ENCODE measurements around the gene SMIM3.
A peak's percentile ranks its signal among the peaks of the same experiment; 100 is the strongest.
"Not testable (repeated sequence)": the region's sequence is repeated elsewhere in the genome, so short reads cannot be mapped to it uniquely, and the experiment has no call there.

The SMIM3 gene, protein sequence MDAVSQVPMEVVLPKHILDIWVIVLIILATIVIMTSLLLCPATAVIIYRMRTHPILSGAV

GRCh38 chr5:150778517-150779396 lies at the start of gene SMIM3:
SMIM3 (plus strand) TSS chr5:150778757; CDS start chr5:150795441, 16,684 bp downstream.
- Mint-ChIP-seq H3K9me3 (no peaks in the 10 kb centered on the region), H3K4me3 (peak within 1 kb of the TSS; percentile 96), H3K27me3 (no peaks in the 10 kb centered on the region), H3K27ac (peak within 1 kb of the TSS; percentile 88), H3K36me3 (ENCODE audit: low read depth) (no peaks in the 10 kb centered on the region), H3K4me1 (ENCODE audit: low read depth) (peaks cover 58% of the 10 kb centered on the region)

GRCh38 chr5:150729859-150730258 lies 48.7 kb upstream of the SMIM3 start:
- H3K36me3 Mint-ChIP-seq (ENCODE audit: low read depth), result peaks cover 74% of the 10 kb centered on the region
- H3K27ac Mint-ChIP-seq, result no peak overlapping the region
- peaks cover 11% of the 10 kb centered on the region for H3K4me1 Mint-ChIP-seq (ENCODE audit: low read depth)
- H3K9me3 Mint-ChIP-seq, result no peaks in the 10 kb centered on the region
- H3K4me3 Mint-ChIP-seq, result no peak overlapping the region
- H3K27me3 Mint-ChIP-seq, result no peaks in the 10 kb centered on the region

GRCh38 chr5:150731669-150732242 lies 46.8 kb upstream of the SMIM3 start:
- Mint-ChIP-seq H3K9me3 (peaks cover 3% of the 10 kb centered on the region), H3K27ac (no peak overlapping the region), H3K4me1 (ENCODE audit: low read depth) (peaks cover 27% of the 10 kb centered on the region)

DNA sequence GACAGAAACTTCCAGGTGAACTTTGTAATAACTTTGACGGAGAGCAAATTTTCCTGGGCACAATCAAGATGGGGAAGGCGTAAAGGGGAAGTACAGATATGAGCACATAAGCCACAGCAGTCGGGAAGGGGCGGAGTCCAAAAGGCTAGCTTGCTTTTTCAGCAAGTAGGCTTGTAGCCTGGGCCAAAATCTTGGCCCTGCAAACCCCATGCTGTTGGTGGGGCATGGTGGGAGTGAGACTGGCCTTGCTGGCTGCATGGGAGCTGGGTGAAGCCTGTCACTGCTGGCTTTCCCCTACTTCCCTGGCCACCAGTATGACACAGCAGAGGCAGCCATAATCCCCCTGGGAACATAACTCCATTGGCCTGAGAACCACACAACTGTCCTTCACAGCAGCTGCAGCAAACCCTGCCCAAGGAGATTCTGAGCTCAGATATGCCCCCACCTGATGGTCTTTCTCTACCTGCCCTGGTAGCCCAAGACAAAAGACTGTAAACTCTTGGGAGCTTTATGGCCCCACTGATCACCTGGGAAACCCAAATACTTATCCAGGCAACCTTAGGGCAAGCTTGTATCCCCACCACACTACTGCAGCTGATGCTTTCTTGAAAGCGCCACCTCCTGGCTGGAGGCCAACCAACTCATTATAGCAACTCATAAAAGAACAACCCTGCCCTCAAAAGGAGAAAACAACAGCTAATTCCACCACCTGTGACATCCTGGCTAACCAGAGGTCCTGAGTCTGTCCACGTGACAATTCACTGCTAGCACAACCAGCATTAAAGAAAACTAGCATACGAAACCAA lies 43.8 kb upstream of the SMIM3 start:
- Mint-ChIP-seq H3K4me3 (no peak overlapping the region), H3K27ac (peak overlapping the region; percentile 37), H3K4me1 (ENCODE audit: low read depth) (peaks cover 57% of the 10 kb centered on the region), H3K36me3 (ENCODE audit: low read depth) (peaks cover 86% of the 10 kb centered on the region), H3K9me3 (peaks cover 6% of the 10 kb centered on the region), H3K27me3 (no peaks in the 10 kb centered on the region)

More at GRCh38 chr5:150731669-150732242, 46.8 kb upstream of the SMIM3 start:
- Mint-ChIP-seq H3K4me3 (no peak overlapping the region), H3K27me3 (no peaks in the 10 kb centered on the region), H3K36me3 (ENCODE audit: low read depth) (peaks cover 84% of the 10 kb centered on the region)

GRCh38 chr5:150738862-150739261 lies 39.7 kb upstream of the SMIM3 start:
- Mint-ChIP-seq H3K27me3 (no peaks in the 10 kb centered on the region), H3K27ac (no peak overlapping the region), H3K4me3 (no peak overlapping the region), H3K9me3 (peaks cover 6% of the 10 kb centered on the region), H3K4me1 (ENCODE audit: low read depth) (peaks cover 88% of the 10 kb centered on the region), H3K36me3 (ENCODE audit: low read depth) (peaks cover 75% of the 10 kb centered on the region)

- Mint-ChIP-seq H3K4me1 (ENCODE audit: low read depth) (peaks cover 84% of the 10 kb centered on the region), H3K4me3 (no peak overlapping the region), H3K27me3 (no peaks in the 10 kb centered on the region), H3K27ac (no peak overlapping the region), H3K9me3 (peaks cover 6% of the 10 kb centered on the region), H3K36me3 (ENCODE audit: low read depth) (peaks cover 63% of the 10 kb centered on the region)
Observed at GRCh38 chr5:150740992-150741391, 37.6 kb upstream of the SMIM3 start.

DNA sequence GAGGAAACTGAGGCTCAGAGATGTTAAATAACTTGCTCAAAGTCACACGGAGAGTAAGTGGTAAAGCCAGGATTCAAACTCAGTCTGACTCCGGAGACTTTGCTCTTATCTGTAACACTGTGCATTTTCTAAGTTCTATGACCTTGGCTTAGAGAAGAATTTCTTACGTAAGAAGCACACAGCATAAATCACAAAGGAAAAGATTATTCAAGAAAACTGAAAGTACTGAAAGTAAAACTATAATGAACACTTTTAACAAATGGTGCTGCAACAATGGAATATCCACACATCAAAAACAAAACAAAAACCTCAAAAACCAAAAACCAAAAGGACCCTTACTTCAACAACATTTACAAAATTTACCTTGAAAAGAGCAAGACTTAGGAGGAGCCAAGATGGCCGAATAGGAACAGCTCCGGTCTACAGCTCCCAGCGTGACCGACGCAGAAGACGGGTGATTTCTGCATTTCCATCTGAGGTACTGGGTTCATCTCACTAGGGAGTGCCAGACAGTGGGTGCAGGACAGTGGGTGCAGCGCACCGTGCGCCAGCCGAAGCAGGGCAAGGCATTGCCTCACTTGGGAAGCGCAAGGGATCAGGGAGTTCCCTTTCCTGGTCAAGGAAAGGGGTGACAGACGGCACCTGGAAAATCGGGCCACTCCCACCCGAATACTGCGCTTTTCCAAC lies 36.0 kb upstream of the SMIM3 start:
- H3K4me3 Mint-ChIP-seq, result peak overlapping the region; percentile 60
- peaks cover 72% of the 10 kb centered on the region for H3K4me1 Mint-ChIP-seq (ENCODE audit: low read depth)
- peaks cover 49% of the 10 kb centered on the region for H3K36me3 Mint-ChIP-seq (ENCODE audit: low read depth)
- H3K27me3 Mint-ChIP-seq, H3K9me3 Mint-ChIP-seq: not testable (repeated sequence)
- peak overlapping the region; percentile 74 for H3K27ac Mint-ChIP-seq

GRCh38 chr5:150743142-150743488 lies 35.4 kb upstream of the SMIM3 start:
- Mint-ChIP-seq H3K4me1 (ENCODE audit: low read depth) (peaks cover 66% of the 10 kb centered on the region), H3K36me3 (ENCODE audit: low read depth) (peaks cover 46% of the 10 kb centered on the region)
- not testable (repeated sequence) for H3K4me3 Mint-ChIP-seq, H3K27me3 Mint-ChIP-seq, H3K9me3 Mint-ChIP-seq, H3K27ac Mint-ChIP-seq

DNA sequence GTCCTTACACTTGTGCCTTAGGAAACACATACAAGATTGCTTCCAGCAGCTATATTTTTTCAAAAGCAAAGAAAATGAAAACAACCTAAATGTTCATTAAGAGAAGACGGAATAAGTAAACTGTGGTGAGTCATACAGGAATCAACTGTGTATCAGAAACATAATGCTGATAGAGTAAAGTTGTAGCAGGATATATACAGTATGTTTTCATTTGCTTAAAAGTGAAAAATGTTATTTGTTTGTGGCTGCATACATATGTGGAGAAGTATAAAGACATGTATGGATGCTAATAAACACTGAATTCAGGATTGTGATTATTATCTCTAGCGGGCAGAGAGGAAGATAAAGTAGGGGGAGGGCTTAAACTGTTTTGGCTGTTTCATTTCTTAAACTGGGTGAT lies 28.1 kb upstream of the SMIM3 start:
- Mint-ChIP-seq H3K4me1 (ENCODE audit: low read depth) (peaks cover 42% of the 10 kb centered on the region), H3K9me3 (no peaks in the 10 kb centered on the region), H3K27me3 (no peaks in the 10 kb centered on the region), H3K4me3 (no peak overlapping the region), H3K27ac (no peak overlapping the region), H3K36me3 (ENCODE audit: low read depth) (peaks cover 63% of the 10 kb centered on the region)

DNA sequence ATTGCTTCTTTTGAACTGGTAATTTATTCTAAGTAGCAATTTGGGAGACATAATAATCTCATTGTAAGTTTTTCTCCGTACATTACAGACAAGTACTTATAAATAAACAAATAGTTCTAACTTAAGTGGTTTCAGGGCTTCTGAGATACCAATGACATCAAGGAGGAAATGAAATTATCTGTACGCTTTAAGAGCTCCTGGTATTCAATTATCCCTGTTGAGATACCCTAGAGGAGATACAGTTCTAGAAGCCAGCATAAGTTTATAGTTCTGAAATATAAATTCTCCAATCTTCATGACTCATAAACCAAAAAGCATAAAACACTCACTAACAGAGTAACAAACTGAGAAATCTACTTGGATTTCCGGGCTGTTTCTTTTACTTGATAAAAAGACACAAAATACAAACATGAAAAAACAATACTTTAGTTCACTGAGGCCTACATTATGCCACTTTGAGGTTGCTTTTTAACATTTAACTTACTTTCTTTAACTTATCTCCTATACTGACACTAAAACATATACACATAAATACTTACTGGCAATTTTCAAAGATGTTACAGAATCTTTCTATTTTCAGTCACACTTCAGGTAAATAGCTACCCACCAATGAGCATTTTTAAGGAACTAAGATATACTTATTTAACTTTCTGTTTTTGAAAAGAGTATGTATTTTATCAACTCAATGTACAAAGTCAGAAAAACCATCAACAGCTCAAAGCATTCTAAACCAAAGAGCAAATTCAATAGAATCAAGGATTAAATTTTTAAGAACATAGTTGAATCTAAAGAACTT lies 27.3 kb upstream of the SMIM3 start:
- Mint-ChIP-seq H3K27me3 (no peaks in the 10 kb centered on the region), H3K4me3 (no peak overlapping the region), H3K36me3 (ENCODE audit: low read depth) (peaks cover 66% of the 10 kb centered on the region), H3K4me1 (ENCODE audit: low read depth) (peaks cover 46% of the 10 kb centered on the region), H3K9me3 (no peaks in the 10 kb centered on the region), H3K27ac (no peak overlapping the region)

DNA sequence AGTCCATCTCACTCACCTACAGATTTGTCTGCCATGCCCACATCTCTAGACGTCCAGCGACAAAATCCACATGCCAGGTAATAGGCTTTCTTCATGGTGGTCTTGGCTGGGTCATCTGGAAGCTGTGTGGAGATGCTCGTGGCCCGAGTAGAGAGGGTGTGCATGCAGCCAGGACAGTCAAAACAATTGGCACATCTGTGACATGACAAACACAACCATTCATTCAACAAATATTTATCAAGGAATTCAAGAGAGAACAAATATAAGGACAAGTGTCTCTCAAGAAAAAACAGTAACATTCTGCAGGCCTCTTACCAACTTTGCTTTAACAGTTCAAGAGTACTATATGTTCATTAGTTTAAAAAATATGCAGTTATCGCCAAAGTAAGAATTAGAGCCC lies 25.1 kb upstream of the SMIM3 start:
- H3K27ac Mint-ChIP-seq, result no peak overlapping the region
- H3K4me3 Mint-ChIP-seq, result no peak overlapping the region
- peaks cover 51% of the 10 kb centered on the region for H3K4me1 Mint-ChIP-seq (ENCODE audit: low read depth)
- H3K27me3 Mint-ChIP-seq, result no peaks in the 10 kb centered on the region
- H3K36me3 Mint-ChIP-seq (ENCODE audit: low read depth), result peaks cover 70% of the 10 kb centered on the region
- no peaks in the 10 kb centered on the region for H3K9me3 Mint-ChIP-seq

DNA sequence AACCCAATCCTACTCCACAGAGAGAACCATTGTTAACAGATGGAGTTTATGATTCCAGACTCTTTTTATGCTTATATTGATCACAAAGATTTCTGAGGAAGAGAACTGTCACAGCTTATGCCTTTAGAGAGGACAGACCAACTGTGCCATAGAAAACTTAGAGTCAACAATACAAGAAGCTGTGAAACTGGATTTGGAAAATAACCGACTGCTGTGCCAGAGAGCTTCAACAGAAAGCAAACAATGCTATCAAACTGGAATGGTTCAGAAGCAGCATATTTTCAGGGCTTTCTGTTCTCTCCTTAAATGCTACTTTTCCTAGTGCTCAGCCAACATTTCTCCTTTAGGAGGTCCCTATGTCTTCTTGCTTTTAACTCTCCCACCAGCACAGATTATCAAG lies 24.7 kb upstream of the SMIM3 start:
- H3K4me3 Mint-ChIP-seq, result no peak overlapping the region
- no peak overlapping the region for H3K27ac Mint-ChIP-seq
- peaks cover 51% of the 10 kb centered on the region for H3K4me1 Mint-ChIP-seq (ENCODE audit: low read depth)
- H3K36me3 Mint-ChIP-seq (ENCODE audit: low read depth), result peaks cover 69% of the 10 kb centered on the region
- H3K9me3 Mint-ChIP-seq, result no peaks in the 10 kb centered on the region
- H3K27me3 Mint-ChIP-seq, result no peaks in the 10 kb centered on the region

DNA sequence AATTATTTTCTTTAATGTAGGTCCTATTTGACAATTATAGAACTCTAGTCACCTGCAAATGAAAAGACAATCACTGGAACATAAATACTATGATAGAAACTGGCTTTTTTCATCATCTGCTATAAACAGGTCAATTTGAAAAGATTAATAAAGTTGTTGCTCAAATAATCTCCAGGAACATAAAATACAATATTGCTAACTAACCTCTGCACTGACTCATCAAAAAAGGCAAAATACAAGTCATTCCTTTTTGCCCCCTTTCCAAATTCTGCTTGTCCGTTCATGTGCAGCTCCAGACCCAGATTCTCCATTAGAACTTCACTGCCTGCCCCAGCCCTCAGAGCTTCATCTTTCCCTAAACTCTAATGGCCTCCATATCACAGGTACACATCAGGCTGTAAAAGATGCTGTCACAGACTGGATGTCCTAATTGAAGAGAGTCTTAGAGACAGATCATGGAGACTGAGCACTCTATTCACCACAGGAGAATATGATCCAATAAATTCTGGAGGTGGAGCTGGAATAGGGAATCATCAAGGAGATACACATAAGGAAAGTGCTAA lies 21.4 kb upstream of the SMIM3 start:
- Mint-ChIP-seq H3K4me1 (ENCODE audit: low read depth) (peaks cover 43% of the 10 kb centered on the region), H3K27ac (peak overlapping the region; percentile 74), H3K4me3 (no peak overlapping the region), H3K27me3 (no peaks in the 10 kb centered on the region), H3K36me3 (ENCODE audit: low read depth) (peaks cover 45% of the 10 kb centered on the region), H3K9me3 (no peaks in the 10 kb centered on the region)

- H3K4me1 Mint-ChIP-seq (ENCODE audit: low read depth), result peaks cover 38% of the 10 kb centered on the region
Observed at GRCh38 chr5:150758203-150758530, 20.4 kb upstream of the SMIM3 start.

More at GRCh38 chr5:150758203-150758530, 20.4 kb upstream of the SMIM3 start:
- no peaks in the 10 kb centered on the region for H3K9me3 Mint-ChIP-seq
- peaks cover 35% of the 10 kb centered on the region for H3K36me3 Mint-ChIP-seq (ENCODE audit: low read depth)
- no peak overlapping the region for H3K4me3 Mint-ChIP-seq
- H3K27ac Mint-ChIP-seq, result no peak overlapping the region
- no peaks in the 10 kb centered on the region for H3K27me3 Mint-ChIP-seq
